Measurements from ENCODE around the gene SLC49A4. TPM values are rescaled to one million over a fixed set of nuclear protein-coding genes. Genes with fewer than 3 reads are reported as not detected.
A peak's percentile ranks its signal among the peaks of the same experiment; 100 is the strongest.

The SLC49A4 gene
- total and polyA plus RNA-seq, 11 donors: 5.6 to 25.4 (median 14.4) TPM

DNA sequence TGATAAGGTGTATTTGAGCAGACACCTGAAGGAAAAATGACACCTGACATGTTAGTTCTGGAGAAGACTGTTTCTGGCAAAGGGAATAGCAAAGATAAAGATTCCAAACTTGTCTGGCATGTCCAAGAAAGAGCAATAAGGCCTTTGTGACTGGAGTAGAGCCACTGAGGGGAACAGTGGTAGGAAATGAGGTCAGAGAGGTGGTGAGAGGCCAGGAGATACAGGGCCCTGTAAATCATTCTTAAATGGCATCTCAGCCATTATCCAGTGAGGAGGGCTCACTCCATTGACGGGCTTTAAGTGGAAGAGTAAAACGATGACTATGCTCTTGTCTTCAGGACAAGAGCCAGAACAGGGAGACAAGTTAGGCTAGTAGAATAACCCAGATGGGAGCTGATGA lies 4.5 kb downstream of the SLC49A4 start:
- no peak overlapping the region for H3K4me3 ChIP-seq
- no peaks in the 10 kb centered on the region for H3K36me3 ChIP-seq
- 69 to 85% (median 80%) methylated on average over 2 of the region's 2 CpGs for WGBS, 4 donors
- ATAC-seq (no peak), DNase-seq (no peak)
- peaks cover 0 to 42% (median 11%) of the 10 kb centered on the region in 12 donors for H3K4me1 ChIP-seq
- no peak overlapping the region for H3K27ac ChIP-seq
- H3K27me3 ChIP-seq: no peaks in the 10 kb centered on the region
- intact Hi-C loops (cut with DNase I): no loop called here
- no peaks in the 10 kb centered on the region for H3K9me3 ChIP-seq
- TF ChIP-seq CTCF (IDR thresholded peaks at IDR 0.05) (no peak), POLR2A (IDR thresholded peaks at IDR 0.05) (no peak)

GRCh38 chr3:122800031-122800430 lies 5.2 kb downstream of the SLC49A4 start:
- H3K4me1 ChIP-seq: peaks cover 0 to 41% (median 11%) of the 10 kb centered on the region in 12 donors

GRCh38 chr3:122800706-122801237 lies 5.9 kb downstream of the SLC49A4 start:
- DNase-seq: no peak
- ATAC-seq: no peak
- WGBS, 4 donors: 91 to 93% (median 92%) methylated on average over 3 of the region's 3 CpGs
- Histone ChIP-seq H3K27me3 (no peaks in the 10 kb centered on the region), H3K4me1 (peaks cover 0 to 37% (median 7%) of the 10 kb centered on the region in 12 donors), H3K9me3 (no peaks in the 10 kb centered on the region), H3K27ac (no peak overlapping the region), H3K4me3 (no peak overlapping the region), H3K36me3 (no peaks in the 10 kb centered on the region)
- intact Hi-C loops (cut with DNase I): no loop called here
- TF ChIP-seq POLR2A (IDR thresholded peaks at IDR 0.05) (no peak), CTCF (IDR thresholded peaks at IDR 0.05) (no peak)

More at GRCh38 chr3:122800031-122800430, 5.2 kb downstream of the SLC49A4 start:
- no peak overlapping the region for H3K4me3 ChIP-seq
- ATAC-seq (no peak), DNase-seq (no peak)
- no peaks in the 10 kb centered on the region for H3K27me3 ChIP-seq
- no peaks in the 10 kb centered on the region for H3K36me3 ChIP-seq
- intact Hi-C loops (cut with DNase I): no loop called here
- no peak overlapping the region for H3K27ac ChIP-seq
- no peaks in the 10 kb centered on the region for H3K9me3 ChIP-seq
- TF ChIP-seq POLR2A (IDR thresholded peaks at IDR 0.05) (no peak), CTCF (IDR thresholded peaks at IDR 0.05) (no peak)
- whole genome bisulfite sequencing, 4 donors: 70 to 88% (median 77%) methylated on average over 1 of the region's 1 CpG

GRCh38 chr3:122802323-122802722 lies 7.5 kb downstream of the SLC49A4 start:
- DNase-seq: no peak
- peaks cover 0 to 21% (median 2%) of the 10 kb centered on the region in 12 donors for H3K4me1 ChIP-seq
- WGBS, 4 donors: 90 to 100% (median 96%) methylated on average over 1 of the region's 1 CpG
- no peak overlapping the region for H3K4me3 ChIP-seq
- TF ChIP-seq CTCF (IDR thresholded peaks at IDR 0.05) (no peak), POLR2A (IDR thresholded peaks at IDR 0.05) (no peak)
- intact Hi-C loops (cut with DNase I): no loop called here
- H3K36me3 ChIP-seq: peaks cover 0 to 11% (median under 1%) of the 10 kb centered on the region in 9 donors
- no peaks in the 10 kb centered on the region for H3K27me3 ChIP-seq
- ATAC-seq: peak in 3 of 4 donors; percentile 49 to 54 (median 53)
- no peaks in the 10 kb centered on the region for H3K9me3 ChIP-seq
- peak overlapping the region in 3 of 12 donors; percentile 7 to 44 (median 28) for H3K27ac ChIP-seq

Data from heart left ventricle (tissue), 16 donors.